CD4-positive, alpha-beta T cell (primary cell): ENCODE measurements around the gene TENT5C. TPM values are rescaled to one million over a fixed set of nuclear protein-coding genes. Genes with fewer than 3 reads are reported as not detected.

Experiments
- ATAC-seq: fragments of 200-7000 bp; cut with Tn5 transposase; one replicate; pipeline ENCODE4 v1.10.0; 2022; ENCODE audit warnings: mild to moderate bottlenecking; ENCODE audit not compliant: poor library complexity
- CTCF ChIA-PET: fragments of 350-600 bp; sonication (Branson Sonifier 250); formaldehyde crosslinking; loops from one replicate; lab custom pipeline; 2021; ENCODE audit warnings: antibody characterized with exemption, inconsistent platforms; lab: Charles Lee
- POLR2A ChIA-PET: fragments of 350-600 bp; sonication (Branson Sonifier 250); formaldehyde crosslinking; loops from one replicate; lab custom pipeline; 2021; ENCODE audit warnings: antibody characterized with exemption, inconsistent platforms; lab: Charles Lee
- DNase-seq, 14 experiments: peaks; one replicate each; pipeline ENCODE4 v3.0.0-alpha.2; 2013 to 2020; ENCODE audit warnings: mixed read lengths in 2 of 14
- H3K27ac ChIP-seq, 2 donors: one replicate each; pipeline versions ENCODE4 v1.5.1 to v1.7.0; 2013; ENCODE audit warnings: low read length in 2 of 2, low read depth in 1 of 2, mild to moderate bottlenecking in 1 of 2
- H3K27me3 ChIP-seq, 2 experiments: 1 replicate in 1 of 2; 2 replicates in 1 of 2; pipeline versions ENCODE4 v1.6.1 to v1.7.0; 2013; ENCODE audit warnings: low read length in 2 of 2, control low read depth in 1 of 2, mild to moderate bottlenecking in 1 of 2, moderate library complexity in 1 of 2; ENCODE audit not compliant: insufficient read depth in 2 of 2, control insufficient read depth in 1 of 2
- H3K36me3 ChIP-seq: one replicate; pipeline ENCODE4 v1.6.1; 2013; ENCODE audit warnings: low read length, control low read depth; ENCODE audit not compliant: insufficient read depth
- H3K4me1 ChIP-seq: one replicate; pipeline ENCODE4 v1.6.1; 2013; ENCODE audit warnings: low read length, control low read depth; ENCODE audit not compliant: insufficient read depth
- H3K4me3 ChIP-seq: one replicate; pipeline ENCODE4 v1.5.1; 2013; ENCODE audit warnings: mild to moderate bottlenecking, low read length, moderate library complexity
- H3K9me3 ChIP-seq, 2 experiments: 1 replicate in 1 of 2; 2 replicates in 1 of 2; pipeline versions ENCODE4 v1.6.1 to v1.7.0; 2013; ENCODE audit warnings: low read length in 2 of 2, mild to moderate bottlenecking in 2 of 2, control low read depth in 1 of 2, moderate library complexity in 1 of 2; ENCODE audit not compliant: control insufficient read depth in 1 of 2, insufficient read depth in 1 of 2
- H3K27ac Mint-ChIP-seq: one replicate; pipeline ENCODE4 v1.8.0; 2020; ENCODE audit warnings: mixed read lengths
- H3K27me3 Mint-ChIP-seq: one replicate; pipeline ENCODE4 v1.8.0; 2021; ENCODE audit warnings: mixed read lengths
- H3K36me3 Mint-ChIP-seq: one replicate; pipeline ENCODE4 v1.8.0; 2021; ENCODE audit warnings: low read depth, mixed read lengths
- H3K4me1 Mint-ChIP-seq: one replicate; pipeline ENCODE4 v1.8.0; 2021; ENCODE audit warnings: low read depth, mixed read lengths
- H3K4me3 Mint-ChIP-seq: one replicate; pipeline ENCODE4 v1.8.0; 2020; ENCODE audit warnings: mild to moderate bottlenecking, mixed read lengths
- H3K9me3 Mint-ChIP-seq: one replicate; pipeline ENCODE4 v1.8.0; 2020; ENCODE audit warnings: mixed read lengths
- intact Hi-C, 2 experiments: fragments of 100-400 bp; cut with DNase I in 1 of 2; cut with micrococcal nuclease in 1 of 2; formaldehyde crosslinking; loops; one replicate each; pipeline versions ENCODE4 v1.15.1 to v1.9.0; 2023 to 2025; cut with DNase I, micrococcal nuclease
- total RNA-seq, 174 experiments: library from RNA in 2 of 174; stranded (reverse) in 2 of 174; gene quantifications; one replicate each; pipeline ENCODE4 v1.2.3 and lab custom pipeline; 2021 to 2026
- TF ChIP-seq, protein P1 (sequence below): fragments of 200-600 bp; IDR thresholded peaks from one replicate; pipeline ENCODE4 v1.8.0; 2022; ENCODE audit warnings: antibody characterized with exemption, mild to moderate bottlenecking

Gene TENT5C
- total RNA-seq, 2 experiments from 2014 or later = 122 to 123 TPM

DNA sequence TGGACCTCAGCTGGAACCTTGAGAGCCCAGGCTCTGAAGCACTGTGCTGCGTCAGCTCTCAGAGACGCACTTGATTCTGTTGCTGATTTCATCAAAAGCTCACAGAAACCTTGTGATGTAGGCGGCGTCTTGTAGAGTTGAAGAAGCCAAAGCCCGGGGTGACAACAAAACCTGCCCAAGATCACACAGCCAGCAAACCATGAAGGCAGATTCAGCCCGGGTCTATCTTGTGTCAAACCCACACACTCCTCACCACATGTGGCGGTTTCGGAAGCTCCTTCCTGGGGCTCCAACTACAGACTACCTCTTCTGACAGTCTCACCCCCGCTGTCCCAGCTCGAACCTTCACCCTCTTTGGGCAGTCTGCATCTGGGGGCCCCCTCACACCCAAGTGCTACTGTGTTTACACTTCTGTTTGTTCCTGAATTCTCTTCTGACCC lies 50.4 kb downstream of the TENT5C start:
- Histone ChIP-seq H3K27ac (peak overlapping the region in 1 of 2 donors; percentile 64), H3K27me3 (no peaks in the 10 kb centered on the region), H3K36me3 (no peaks in the 10 kb centered on the region), H3K9me3 (no peaks in the 10 kb centered on the region), H3K4me1 (peaks cover 97% of the 10 kb centered on the region), H3K4me3 (peak overlapping the region; percentile 6)
- H3K36me3 Mint-ChIP-seq = peaks cover 4% of the 10 kb centered on the region
- peaks cover 2% of the 10 kb centered on the region for H3K9me3 Mint-ChIP-seq
- intact Hi-C loops = loop anchor here (2.0 to 5.0 kb wide), 2 partner anchors 47 to 81 kb away; no protein-coding TSS in a partner anchor
- peak overlapping the region; percentile 84 for H3K27ac Mint-ChIP-seq
- TF ChIP-seq, protein P1, sequence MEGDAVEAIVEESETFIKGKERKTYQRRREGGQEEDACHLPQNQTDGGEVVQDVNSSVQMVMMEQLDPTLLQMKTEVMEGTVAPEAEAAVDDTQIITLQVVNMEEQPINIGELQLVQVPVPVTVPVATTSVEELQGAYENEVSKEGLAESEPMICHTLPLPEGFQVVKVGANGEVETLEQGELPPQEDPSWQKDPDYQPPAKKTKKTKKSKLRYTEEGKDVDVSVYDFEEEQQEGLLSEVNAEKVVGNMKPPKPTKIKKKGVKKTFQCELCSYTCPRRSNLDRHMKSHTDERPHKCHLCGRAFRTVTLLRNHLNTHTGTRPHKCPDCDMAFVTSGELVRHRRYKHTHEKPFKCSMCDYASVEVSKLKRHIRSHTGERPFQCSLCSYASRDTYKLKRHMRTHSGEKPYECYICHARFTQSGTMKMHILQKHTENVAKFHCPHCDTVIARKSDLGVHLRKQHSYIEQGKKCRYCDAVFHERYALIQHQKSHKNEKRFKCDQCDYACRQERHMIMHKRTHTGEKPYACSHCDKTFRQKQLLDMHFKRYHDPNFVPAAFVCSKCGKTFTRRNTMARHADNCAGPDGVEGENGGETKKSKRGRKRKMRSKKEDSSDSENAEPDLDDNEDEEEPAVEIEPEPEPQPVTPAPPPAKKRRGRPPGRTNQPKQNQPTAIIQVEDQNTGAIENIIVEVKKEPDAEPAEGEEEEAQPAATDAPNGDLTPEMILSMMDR = no peak
- H3K4me3 Mint-ChIP-seq = peak overlapping the region; percentile 78
- H3K4me1 Mint-ChIP-seq = peaks cover 94% of the 10 kb centered on the region
- CTCF ChIA-PET = interaction anchor here (0.7 to 9.2 kb wide), 6 partner anchors 8 to 121 kb away, joined by 3 to 63 read pairs (median 6); partner anchors contain the start of gene TENT5C
- peak; percentile 64 for ATAC-seq
- peak; percentile 58 to 94 (median 70) for DNase-seq
- H3K27me3 Mint-ChIP-seq = peaks cover 17% of the 10 kb centered on the region
- POLR2A ChIA-PET = interaction anchor here (0.6 to 8.5 kb wide), 19 partner anchors 9 to 669 kb away, joined by 3 to 130 read pairs (median 4); partner anchors contain the start of gene TENT5C

DNA sequence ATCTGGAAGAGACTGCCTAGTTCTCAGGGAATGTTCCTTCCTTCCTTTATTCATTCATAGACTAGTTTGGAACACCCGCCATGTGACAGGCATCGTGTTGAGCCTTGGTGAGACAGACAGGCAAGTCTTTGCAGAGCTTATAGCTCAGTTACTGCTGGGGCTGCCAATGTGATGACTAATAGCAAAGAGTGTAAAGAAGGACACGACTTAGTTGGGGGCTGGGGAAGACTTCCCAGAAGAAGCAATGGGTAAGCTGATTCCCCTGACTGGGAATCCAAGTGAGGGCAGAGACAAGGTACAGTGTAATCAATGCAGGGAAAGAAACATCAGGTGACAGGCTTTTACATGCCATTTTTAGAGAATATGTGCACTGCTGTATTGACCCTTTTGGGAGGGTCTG lies 51.2 kb downstream of the TENT5C start:
- Mint-ChIP-seq H3K4me3 (peak overlapping the region; percentile 78), H3K27ac (peak overlapping the region; percentile 84), H3K27me3 (peaks cover 16% of the 10 kb centered on the region), H3K9me3 (peaks cover 6% of the 10 kb centered on the region), H3K36me3 (peaks cover 6% of the 10 kb centered on the region), H3K4me1 (peaks cover 97% of the 10 kb centered on the region)
- H3K4me1 ChIP-seq = peaks cover 96% of the 10 kb centered on the region
- no peaks in the 10 kb centered on the region for H3K27me3 ChIP-seq
- intact Hi-C loops = loop anchor here (1.0 to 5.0 kb wide), 3 partner anchors 48 to 80 kb away; partner anchors contain the start of gene TENT5C (in 1 of the 2)
- no peaks in the 10 kb centered on the region for H3K36me3 ChIP-seq
- TF ChIP-seq, protein P1 = no peak
- DNase-seq (peak in 4 of 14 experiments; percentile 28 to 56 (median 41)), ATAC-seq (no peak)
- CTCF ChIA-PET = interaction anchor here (0.7 to 9.2 kb wide), 4 partner anchors 16 to 124 kb away, joined by 3 to 63 read pairs (median 5); no protein-coding TSS in a partner anchor
- H3K27ac ChIP-seq = no peak overlapping the region
- POLR2A ChIA-PET = interaction anchor here (0.6 to 8.5 kb wide), 11 partner anchors 8 to 902 kb away, joined by 3 to 130 read pairs (median 4); partner anchors contain the start of gene TENT5C
- H3K4me3 ChIP-seq = no peak overlapping the region
- H3K9me3 ChIP-seq = no peaks in the 10 kb centered on the region

DNA sequence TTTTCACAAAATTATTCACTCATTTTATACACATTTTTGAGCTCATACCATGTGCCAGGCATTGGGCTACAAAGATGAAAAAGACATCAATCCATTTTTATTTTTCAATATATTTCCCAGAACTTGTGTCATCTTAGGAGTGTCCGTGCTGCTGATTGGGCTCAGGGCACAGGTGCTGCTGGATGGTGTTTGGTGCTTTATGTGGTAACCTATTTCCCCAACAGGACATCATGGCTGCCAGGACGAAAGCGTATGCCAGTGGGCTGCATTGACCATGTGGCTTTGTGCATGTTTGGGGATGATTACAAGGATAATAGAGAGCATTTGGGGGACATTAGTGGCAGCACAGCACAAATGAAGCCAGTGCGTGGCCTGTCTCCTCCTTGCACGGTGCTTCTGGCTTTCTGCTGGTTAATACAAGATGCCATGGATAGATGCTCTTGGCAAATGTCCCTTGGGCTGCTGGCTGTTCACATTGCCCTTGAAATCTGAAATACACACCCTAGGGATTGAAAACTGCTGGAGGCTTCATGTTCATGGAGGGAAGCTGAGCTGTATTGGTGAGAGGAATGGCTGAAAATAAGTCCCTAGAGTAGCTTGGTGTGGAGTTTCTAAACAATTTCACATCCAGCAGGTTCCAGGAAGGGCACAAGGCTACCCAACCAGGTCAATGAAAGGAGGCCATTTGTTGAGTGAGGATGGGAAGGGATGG lies 52.3 kb downstream of the TENT5C start:
- H3K36me3 ChIP-seq = no peaks in the 10 kb centered on the region
- Mint-ChIP-seq H3K4me3 (peak overlapping the region; percentile 61), H3K27me3 (peaks cover 10% of the 10 kb centered on the region), H3K4me1 (peaks cover 91% of the 10 kb centered on the region), H3K27ac (peak overlapping the region; percentile 90), H3K9me3 (peaks cover 11% of the 10 kb centered on the region), H3K36me3 (peaks cover 6% of the 10 kb centered on the region)
- TF ChIP-seq, protein P1 = no peak
- no peak overlapping the region for H3K4me3 ChIP-seq
- POLR2A ChIA-PET = interaction anchor here (0.9 to 8.5 kb wide), 10 partner anchors 15 to 889 kb away, joined by 3 to 130 read pairs (median 4); partner anchors contain the start of gene TENT5C
- ATAC-seq (no peak), DNase-seq (no peak)
- intact Hi-C loops = loop anchor here (1.0 to 5.0 kb wide), 3 partner anchors 49 to 79 kb away; partner anchors contain the start of gene TENT5C (in 1 of the 2)
- H3K9me3 ChIP-seq = peaks cover 0 to 6% of the 10 kb centered on the region in 2 experiments
- H3K4me1 ChIP-seq = peaks cover 92% of the 10 kb centered on the region
- H3K27ac ChIP-seq = no peak overlapping the region
- CTCF ChIA-PET = interaction anchor here (0.8 to 9.2 kb wide), 4 partner anchors 16 to 123 kb away, joined by 3 to 63 read pairs (median 4); no protein-coding TSS in a partner anchor
- no peaks in the 10 kb centered on the region for H3K27me3 ChIP-seq
